HG03460 (cell line): ENCODE measurements around the gene YBEY.
"Not testable (repeated sequence)": the region's sequence is repeated elsewhere in the genome, so short reads cannot be mapped to it uniquely, and the experiment has no call there.

Experiments used
- ATAC-seq: cut with Tn5 transposase; IDR thresholded peaks from one replicate; pipeline ENCODE4 v1.9.1; 2021; ENCODE audit not compliant: unreplicated experiment

Gene YBEY

GRCh38 chr21:46299167-46299566 is 13.0 kb downstream of the YBEY start:
- no peak for ATAC-seq

GRCh38 chr21:46301759-46302158 is 15.6 kb downstream of the YBEY start:
- ATAC-seq: no peak

- no peak for ATAC-seq
Measured at GRCh38 chr21:46304437-46304836, 18.3 kb downstream of the YBEY start.

GRCh38 chr21:46304955-46305354 is 18.8 kb downstream of the YBEY start:
- no peak for ATAC-seq

- ATAC-seq: no peak
Measured at GRCh38 chr21:46307625-46308024, 21.5 kb downstream of the YBEY start.

- no peak for ATAC-seq
Measured at GRCh38 chr21:46308431-46308830, 22.3 kb downstream of the YBEY start.

- not testable (repeated sequence) for ATAC-seq
Measured at GRCh38 chr21:46310260-46310659, 24.1 kb downstream of the YBEY start.

- no peak for ATAC-seq
Measured at GRCh38 chr21:46311568-46311967, 25.4 kb downstream of the YBEY start.

- ATAC-seq: no peak
Measured at GRCh38 chr21:46312949-46313348, 26.8 kb downstream of the YBEY start.

- ATAC-seq: no peak
Measured at GRCh38 chr21:46314441-46315020, 28.4 kb downstream of the YBEY start.

GRCh38 chr21:46316708-46317324 is 30.7 kb downstream of the YBEY start:
- ATAC-seq: no peak

- no peak for ATAC-seq
Measured at GRCh38 chr21:46317710-46318463, 31.7 kb downstream of the YBEY start.

GRCh38 chr21:46318464-46318845 is 32.3 kb downstream of the YBEY start:
- no peak for ATAC-seq

GRCh38 chr21:46319186-46319585 is 33.0 kb downstream of the YBEY start:
- ATAC-seq: no peak

- no peak for ATAC-seq
Measured at GRCh38 chr21:46320331-46320801, 34.2 kb downstream of the YBEY start.

- ATAC-seq: no peak
Measured at GRCh38 chr21:46322351-46323226, 36.4 kb downstream of the YBEY start.

- ATAC-seq: peak; percentile 5
Measured at GRCh38 chr21:46323227-46323709, 37.1 kb downstream of the YBEY start.

GRCh38 chr21:46323710-46324389 is 37.7 kb downstream of the YBEY start, which contains the start of the genes C21orf58 and PCNT:
Gene C21orf58 (minus strand): TSS chr21:46323870. CDS start chr21:46322738, 1,132 bp downstream.
Gene PCNT (plus strand): TSS chr21:46324156. CDS start chr21:46324229, 73 bp downstream.
- peak; percentile 71 for ATAC-seq

- ATAC-seq: peak; percentile 48
Measured at GRCh38 chr21:46324390-46325072, 38.4 kb downstream of the YBEY start.
